ENCODE results near the gene C1QA.

C1QA gene

GRCh38 chr1:22612671-22613571, 23.5 kb upstream of the C1QA start:
- no peak for DNase-seq (ENCODE audit: extremely low read depth in 1 of 2, low read depth in 1 of 2)

- DNase-seq (ENCODE audit: extremely low read depth in 1 of 2, low read depth in 1 of 2), result no peak
These were observed 22.9 kb upstream of the C1QA start for GRCh38 chr1:22613572-22613918.

DNA sequence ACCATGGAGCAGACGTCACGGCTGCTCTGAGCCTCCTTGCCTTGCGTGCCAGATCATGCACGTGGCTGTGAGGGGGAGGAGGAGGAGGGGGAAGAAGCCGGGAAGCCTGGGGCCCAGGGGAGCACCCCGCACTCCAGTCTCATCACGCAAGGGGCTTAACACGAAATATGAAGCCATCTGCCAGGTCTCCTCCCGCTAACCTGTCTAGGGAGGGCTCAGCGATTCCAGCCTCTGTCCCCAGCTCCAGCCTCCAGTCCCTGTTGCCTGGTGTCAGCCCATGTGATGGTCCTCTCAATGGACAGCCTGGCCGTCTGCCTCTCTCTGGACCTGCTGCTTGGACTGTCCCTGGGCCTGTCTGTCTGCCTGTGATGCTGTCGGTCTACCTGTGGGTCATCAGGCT, 22.5 kb upstream of the C1QA start:
- DNase-seq (ENCODE audit: extremely low read depth in 1 of 2, low read depth in 1 of 2), result no peak

GRCh38 chr1:22615886-22616285, 20.5 kb upstream of the C1QA start:
- no peak for DNase-seq (ENCODE audit: extremely low read depth in 1 of 2, low read depth in 1 of 2)

DNA sequence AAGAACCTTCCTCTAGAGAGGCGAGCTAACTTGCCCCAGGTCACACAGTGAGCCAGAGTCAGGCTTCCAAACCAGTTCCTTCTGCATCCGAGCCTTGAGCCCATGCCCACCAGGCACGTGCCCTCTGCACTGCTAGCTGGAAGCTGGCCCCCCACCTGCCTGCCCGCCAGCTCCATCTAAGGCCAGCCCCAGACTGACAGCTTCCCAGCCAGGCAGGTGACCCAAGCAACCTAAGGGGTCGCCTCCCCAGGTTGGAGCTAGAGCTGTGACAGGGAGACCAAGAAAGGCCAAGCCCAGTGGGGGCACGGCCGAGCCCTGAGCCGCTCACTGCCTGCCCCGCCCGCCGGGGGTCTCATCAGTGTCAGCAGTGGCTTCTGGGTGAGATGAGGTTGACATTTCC, 19.9 kb upstream of the C1QA start:
- no peak for DNase-seq (ENCODE audit: extremely low read depth in 1 of 2, low read depth in 1 of 2)

DNA sequence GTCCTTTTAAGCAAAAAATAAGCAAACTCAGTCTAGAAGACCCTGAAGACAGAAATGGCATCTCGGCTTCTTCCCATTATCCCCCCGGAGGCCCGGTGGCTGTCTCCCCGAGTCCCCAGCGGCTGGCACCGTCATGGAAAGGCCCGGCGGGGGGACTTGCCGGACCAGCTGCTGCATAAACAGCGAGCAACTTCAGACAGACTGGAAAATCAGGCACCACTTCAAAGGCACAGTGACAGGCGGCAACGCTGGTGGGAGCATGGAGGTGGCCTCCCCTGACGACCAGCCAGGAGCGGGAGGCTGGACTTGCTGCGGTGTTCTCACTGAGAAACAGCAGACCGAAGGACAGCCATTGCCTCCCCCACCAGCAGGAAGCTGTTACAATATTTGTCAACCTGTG, 18.4 kb upstream of the C1QA start:
- DNase-seq (ENCODE audit: extremely low read depth in 1 of 2, low read depth in 1 of 2), result no peak

DNA sequence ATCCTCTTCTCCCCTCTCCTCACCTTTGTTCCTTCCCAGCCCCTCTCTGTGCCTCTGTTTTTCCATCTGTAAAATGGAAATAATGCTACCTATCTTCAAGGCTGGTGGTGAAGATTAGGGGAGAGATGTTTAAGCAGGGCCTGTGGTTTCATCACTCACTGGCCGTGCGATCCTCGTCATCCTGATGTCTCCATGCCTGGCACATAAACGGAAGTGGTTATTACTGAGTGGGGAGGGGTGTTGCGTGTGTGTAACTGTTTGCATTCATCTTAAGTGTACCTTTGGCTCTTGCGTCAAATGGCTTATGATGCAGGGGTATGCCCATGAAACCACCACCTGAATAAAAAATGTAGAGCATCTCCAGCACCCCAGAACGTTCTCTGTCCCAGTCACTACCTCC, 17.2 kb upstream of the C1QA start:
- DNase-seq (ENCODE audit: extremely low read depth in 1 of 2, low read depth in 1 of 2), result no peak

GRCh38 chr1:22619798-22620197, 16.6 kb upstream of the C1QA start:
- no peak for DNase-seq (ENCODE audit: extremely low read depth in 1 of 2, low read depth in 1 of 2)

- no peak for DNase-seq (ENCODE audit: extremely low read depth in 1 of 2, low read depth in 1 of 2)
These were observed 14.7 kb upstream of the C1QA start for GRCh38 chr1:22621761-22622160.

GRCh38 chr1:22625262-22625925, 11.0 kb upstream of the C1QA start:
- DNase-seq (ENCODE audit: extremely low read depth in 1 of 2, low read depth in 1 of 2), result no peak

GRCh38 chr1:22626237-22627157, 9.9 kb upstream of the C1QA start:
- no peak for DNase-seq (ENCODE audit: extremely low read depth in 1 of 2, low read depth in 1 of 2)

DNA sequence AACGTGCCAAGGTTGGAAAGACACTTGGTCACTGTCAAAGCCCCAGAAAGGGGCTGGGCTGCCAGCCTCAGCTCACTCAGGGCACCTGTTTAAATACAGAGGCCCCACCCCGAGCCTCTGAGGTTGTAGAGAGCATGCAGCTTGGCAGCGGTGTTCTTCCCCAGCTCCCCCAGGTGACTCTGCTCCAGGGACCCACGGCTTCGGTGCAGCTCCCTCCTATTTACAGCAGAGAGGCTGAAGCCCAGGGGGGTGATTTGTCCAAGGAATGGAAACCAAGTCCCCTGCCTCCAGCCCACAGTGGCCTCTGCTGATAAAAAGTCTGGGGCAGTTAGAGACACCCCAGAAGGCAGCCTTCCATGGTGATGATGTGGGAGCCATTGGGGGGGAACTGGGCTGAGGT, 9.1 kb upstream of the C1QA start:
- DNase-seq (ENCODE audit: extremely low read depth in 1 of 2, low read depth in 1 of 2), result no peak

DNA sequence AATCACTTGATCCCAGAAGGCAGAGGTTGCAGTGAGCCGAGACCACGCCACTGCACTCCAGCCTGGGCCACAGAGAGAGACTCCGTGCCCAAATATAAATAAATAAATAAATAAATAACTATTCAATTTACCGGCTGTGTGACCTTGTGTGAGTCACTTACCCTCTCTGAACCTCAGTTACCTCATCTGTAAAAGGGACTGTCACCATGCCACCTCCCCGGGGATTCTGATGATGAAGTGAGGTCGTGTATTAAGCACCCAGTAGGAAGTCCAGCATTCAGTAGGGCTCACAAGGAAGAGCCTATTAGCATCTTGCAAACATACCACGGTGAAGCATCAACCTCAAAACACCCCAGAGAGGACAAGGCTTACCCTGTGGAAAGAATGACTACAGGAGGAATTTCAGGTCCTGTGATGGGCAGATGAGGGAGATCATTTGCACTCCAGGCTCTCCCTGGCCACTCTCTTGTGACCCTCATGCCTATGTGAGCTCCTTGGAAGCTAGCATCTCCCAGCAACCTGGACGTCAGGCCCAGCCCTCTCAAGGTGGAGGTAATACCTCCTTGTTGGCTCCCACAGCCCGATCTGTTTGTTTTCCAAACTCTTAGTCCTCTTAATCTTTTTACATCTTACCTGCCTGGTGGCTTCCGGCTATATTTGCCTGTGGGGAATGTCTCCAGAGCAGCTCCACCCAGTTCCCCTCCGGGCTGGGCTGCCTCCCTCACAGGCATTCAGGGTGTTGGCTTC, 7.6 kb upstream of the C1QA start:
- no peak for DNase-seq (ENCODE audit: extremely low read depth in 1 of 2, low read depth in 1 of 2)

GRCh38 chr1:22629886-22630285, 6.5 kb upstream of the C1QA start:
- no peak for DNase-seq (ENCODE audit: extremely low read depth in 1 of 2, low read depth in 1 of 2)

GRCh38 chr1:22633697-22634463, 2.5 kb upstream of the C1QA start:
- DNase-seq (ENCODE audit: extremely low read depth in 1 of 2, low read depth in 1 of 2), result no peak

DNA sequence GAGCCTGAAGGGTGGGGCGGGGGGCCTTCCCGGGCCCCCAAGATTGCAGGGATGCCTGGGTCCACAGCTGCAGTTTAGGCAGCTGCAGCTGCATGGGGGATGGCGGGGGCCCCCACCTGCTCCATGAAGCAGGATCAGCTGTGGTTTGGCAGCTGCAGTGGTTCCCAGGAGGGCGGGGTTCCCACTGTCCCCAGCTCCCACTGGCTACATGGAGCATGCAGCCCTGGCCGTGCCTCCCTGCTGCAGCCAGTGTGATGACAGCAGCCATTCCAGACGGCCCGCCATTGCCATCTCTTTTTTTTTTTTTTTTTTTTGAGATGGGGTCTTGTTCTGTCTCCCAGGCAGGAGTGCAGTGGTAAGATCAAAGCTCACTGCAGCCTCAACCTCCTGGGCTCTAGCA, 992 bp upstream of the C1QA start:
- no peak for DNase-seq (ENCODE audit: extremely low read depth in 1 of 2, low read depth in 1 of 2)

DNA sequence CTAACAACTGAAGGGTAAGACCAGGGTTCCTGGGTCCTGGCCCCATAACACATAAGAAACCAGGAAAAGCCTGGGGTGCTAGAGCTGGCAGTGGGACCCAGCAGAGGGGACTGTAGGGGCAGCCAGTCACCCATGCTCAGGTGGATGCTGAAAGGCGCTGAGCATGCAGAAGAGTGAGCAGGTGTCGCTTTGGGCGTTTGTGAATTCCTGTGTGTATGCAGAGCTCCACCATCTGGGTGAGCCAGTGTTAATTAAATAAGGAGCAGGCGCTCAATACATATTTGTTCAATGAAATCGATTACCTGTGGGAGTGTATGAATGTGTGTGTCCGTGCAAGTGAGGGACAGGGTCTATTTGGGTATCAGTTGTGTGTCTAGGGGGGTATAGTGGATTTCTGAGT, 499 bp downstream of the C1QA start:
- no peak for DNase-seq (ENCODE audit: extremely low read depth in 1 of 2, low read depth in 1 of 2)

DNA sequence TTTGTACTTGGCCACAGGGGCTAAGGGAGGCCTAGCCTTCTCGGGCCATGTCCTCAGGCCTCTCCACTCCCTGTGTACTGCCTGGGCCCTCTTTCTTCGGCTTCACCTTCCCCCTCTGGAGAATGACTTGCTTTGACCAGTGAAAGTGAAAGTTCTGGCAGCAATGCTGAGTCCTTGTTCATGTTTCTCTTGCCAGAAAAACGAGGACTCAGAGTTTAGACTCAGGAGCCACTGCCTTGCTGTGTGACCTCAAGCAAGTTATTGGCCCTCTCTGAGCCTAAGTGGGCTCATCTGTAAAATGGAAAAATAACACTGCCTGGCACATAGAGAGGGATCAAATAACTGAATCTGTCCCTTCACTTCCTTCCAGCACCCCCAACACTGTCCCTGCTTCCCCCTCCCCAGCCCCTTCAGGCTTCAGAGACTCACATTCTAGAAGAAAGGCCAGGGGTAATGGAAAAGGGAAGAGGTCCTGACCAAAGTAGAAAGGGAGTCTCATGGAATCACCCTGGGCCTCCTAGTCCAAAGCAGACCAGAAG, 1.5 kb downstream of the C1QA start:
- no peak for DNase-seq (ENCODE audit: extremely low read depth in 1 of 2, low read depth in 1 of 2)

- DNase-seq (ENCODE audit: extremely low read depth in 1 of 2, low read depth in 1 of 2), result no peak
These were observed 2.2 kb downstream of the C1QA start for GRCh38 chr1:22638476-22639234.

Measured in activated CD8-positive, alpha-beta memory T cell treated with anti-CD3 and anti-CD28 coated beads for 1 hour (primary cell).